ENCODE results near the gene CEPT1.

GRCh38 chr1:111205714-111206050, 65.7 kb downstream of the CEPT1 start:
- TF ChIP-seq, protein P1, sequence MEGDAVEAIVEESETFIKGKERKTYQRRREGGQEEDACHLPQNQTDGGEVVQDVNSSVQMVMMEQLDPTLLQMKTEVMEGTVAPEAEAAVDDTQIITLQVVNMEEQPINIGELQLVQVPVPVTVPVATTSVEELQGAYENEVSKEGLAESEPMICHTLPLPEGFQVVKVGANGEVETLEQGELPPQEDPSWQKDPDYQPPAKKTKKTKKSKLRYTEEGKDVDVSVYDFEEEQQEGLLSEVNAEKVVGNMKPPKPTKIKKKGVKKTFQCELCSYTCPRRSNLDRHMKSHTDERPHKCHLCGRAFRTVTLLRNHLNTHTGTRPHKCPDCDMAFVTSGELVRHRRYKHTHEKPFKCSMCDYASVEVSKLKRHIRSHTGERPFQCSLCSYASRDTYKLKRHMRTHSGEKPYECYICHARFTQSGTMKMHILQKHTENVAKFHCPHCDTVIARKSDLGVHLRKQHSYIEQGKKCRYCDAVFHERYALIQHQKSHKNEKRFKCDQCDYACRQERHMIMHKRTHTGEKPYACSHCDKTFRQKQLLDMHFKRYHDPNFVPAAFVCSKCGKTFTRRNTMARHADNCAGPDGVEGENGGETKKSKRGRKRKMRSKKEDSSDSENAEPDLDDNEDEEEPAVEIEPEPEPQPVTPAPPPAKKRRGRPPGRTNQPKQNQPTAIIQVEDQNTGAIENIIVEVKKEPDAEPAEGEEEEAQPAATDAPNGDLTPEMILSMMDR (IDR thresholded peaks at IDR 0.05), result no peak
- TF ChIP-seq POLR2A (IDR thresholded peaks at IDR 0.05), result no peak
- TF ChIP-seq EP300 (IDR thresholded peaks at IDR 0.05), result no peak

Measured in tibial nerve (tissue), 4 donors.